Nucleus accumbens (tissue), 56 donors: Measurements from ENCODE around the gene GNA12.
"Not testable (repeated sequence)": the region's sequence is repeated elsewhere in the genome, so short reads cannot be mapped to it uniquely, and the experiment has no call there.

Experiments used
- DNase-seq, 56 donors: peaks; one replicate each; lab custom pipeline; 2025; lab: John Stamatoyannopoulos, UW

Gene GNA12

DNA sequence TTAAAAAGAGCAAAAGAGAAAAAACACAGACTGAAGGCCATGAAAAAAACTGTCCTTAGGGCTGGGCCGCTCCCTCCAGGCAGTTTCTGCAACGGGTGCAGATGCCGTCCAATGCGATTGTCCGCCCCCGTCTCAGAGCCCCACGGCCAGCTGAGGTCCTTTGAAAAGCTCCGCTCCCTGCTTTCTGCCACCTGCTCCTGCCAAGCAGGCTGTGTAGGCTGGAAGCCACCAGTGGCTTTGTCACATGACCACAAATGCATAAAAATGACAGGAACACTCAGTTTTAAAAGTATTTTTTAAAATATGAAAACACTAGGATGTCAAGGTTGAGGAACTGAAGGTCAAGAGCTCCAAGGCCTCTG is 84.4 kb downstream of the GNA12 start:
- DNase-seq, result peak in 20 of 56 donors; percentile 25 to 68 (median 52)

DNA sequence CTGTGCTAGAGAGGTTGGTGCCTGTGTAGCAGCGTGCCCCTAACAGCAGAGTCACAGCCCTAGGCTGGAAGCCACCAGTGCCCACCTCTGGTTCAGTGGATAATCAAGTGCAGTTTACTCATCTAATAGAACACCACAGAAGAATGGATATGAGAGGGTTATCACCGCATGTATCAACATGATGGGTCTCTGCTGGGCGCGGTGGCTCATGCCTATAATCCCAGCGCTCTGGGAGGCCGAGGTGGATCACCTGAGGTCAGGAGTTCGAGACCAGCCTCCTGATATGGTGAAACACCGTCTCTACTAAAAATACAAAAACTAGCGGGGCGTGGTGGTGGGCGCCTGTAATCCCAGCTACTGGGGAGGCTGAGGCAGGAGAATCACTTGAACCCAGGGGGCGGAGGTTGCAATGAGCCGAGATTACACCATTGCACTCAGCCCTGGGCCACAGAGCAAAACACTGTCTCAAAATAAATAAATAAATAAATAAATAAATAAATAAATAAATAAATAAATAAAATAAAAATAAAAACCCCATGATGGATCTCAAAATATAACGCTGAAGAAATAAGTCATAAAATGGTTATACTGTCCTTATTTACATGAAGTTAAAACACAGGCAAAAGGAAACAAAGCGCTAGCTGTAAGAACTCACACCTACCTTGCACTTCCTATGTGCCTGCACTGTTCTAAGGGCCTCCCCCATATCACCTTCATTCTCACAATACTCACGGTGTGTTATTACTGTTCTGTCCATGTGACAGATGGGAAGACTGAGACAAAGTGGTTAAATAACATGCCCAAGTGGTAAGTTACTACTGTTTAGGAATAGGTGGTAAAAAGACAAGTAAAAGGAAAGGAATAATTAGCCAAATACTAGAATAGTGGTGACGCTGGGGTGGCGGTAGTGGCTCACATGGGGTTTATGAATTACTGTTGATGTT is 85.2 kb downstream of the GNA12 start:
- DNase-seq, result no peak

DNA sequence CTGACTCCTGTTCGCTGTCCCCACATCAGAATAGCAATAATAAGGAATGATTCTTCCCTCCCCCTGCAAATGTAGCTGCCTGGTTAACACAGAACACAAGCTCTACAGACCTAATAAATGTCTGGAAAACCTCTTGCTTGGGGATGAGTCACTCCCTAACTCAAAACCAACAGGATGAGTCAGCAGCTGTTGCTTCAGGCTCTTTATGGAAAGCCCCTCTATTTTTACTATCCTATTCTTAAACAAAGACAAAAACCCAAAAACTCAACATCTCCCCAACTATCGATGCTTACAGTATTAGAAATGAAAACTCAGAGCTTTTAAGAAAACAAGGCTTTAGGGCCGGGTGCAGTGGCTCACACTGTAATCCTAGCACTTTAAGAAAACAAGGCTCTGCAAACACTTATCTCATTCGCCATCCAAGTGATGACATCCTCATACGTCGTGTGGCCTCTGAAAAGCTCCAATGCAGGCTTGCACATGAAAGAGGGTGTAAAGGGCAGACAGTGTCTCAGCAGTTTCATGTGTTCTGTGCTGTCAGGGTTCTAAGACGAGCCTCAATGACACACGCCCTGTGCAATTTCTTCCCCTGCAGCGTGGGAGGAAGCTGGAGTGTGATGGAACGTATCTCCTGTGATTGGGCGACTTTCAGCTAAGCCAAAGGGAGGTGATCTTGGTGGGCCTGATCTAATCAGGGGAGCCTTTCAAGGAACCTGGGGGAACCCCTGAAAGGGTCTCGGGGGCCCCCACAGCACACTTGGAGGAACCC is 86.0 kb downstream of the GNA12 start:
- DNase-seq, result peak in 21 of 56 donors; percentile 21 to 67 (median 47)

DNA sequence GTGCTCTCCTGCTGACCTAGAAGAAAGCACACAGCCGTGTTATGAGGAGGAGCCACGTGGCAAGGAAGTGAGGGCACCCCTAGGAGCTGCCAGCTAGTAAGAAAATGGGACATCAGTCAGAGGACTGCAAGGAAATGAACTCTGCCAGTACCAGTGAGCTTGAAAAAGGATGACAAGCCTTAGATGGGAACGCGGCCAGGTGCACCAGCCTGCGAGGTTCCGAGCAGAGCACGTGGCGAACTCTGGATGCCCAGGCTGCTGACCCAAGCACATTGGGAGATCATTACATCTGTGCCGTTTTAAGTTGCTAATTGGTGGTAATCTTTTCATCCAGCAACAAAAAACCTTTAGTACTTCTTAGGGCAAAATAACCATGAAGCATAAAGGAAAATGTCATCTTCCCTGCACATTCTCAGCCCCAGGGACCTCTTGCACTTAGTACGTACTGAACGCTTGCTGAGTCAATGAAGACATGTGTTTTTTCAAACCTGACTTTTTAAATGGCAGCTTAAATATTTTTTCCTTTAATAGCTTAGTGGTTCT is 86.7 kb downstream of the GNA12 start:
- peak in 34 of 56 donors; percentile 24 to 78 (median 47) for DNase-seq

DNA sequence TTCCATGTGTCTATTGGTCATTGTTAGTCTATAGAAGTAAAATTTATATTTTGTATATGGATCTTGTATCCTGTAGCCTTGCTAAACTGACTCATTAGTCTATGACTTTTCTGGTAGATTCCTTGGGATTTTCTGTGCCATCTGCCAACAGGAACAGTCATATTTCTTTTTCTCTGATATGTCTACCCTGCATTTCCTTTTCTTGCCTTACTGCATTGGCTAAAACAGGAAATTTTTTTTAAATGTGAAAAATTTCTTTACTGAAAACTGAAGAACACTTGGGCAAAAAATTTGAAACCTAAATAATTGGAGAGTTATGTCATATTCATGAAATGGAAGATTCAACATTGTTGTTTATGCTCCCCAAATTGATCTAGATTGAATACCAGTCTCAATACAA is 88.6 kb downstream of the GNA12 start:
- no peak for DNase-seq

DNA sequence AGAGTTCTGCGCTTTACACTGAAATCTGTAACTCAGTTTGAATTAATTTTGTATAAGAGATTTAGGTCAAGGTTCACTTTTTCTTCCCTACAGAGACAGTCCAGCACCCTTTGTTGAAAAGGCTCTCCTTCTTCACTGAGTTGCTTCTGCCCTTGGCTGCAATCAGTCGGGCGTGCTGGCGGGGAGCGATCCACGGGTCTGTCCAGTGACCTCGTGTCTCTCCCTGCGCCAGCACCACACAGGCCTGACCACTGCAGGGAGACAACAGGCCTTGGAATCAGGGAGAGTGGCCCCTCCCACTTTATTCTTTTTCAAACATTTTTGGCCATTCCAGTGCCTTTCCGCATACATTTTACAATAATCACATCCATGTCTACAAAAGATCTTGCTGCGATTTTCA is 89.2 kb downstream of the GNA12 start:
- no peak for DNase-seq

DNA sequence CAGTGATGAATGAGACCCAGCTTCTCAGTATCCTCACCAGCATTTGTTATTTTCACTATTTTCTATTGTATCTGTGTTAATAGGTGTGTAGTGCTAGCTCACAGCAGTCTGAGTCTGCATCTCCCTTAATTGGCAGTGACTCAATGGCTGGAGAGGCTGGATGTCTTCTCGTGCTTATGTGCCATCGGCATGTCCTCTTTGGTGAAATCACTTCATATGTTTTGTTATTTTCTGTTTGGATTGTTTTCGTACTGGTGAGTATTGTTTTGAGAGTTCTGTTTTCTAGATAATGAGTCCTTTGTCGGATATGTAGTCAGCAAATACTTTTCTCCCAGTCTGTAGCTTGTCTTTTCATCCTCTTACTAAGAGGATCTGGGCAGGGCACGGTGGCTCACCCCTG is 90.0 kb downstream of the GNA12 start:
- DNase-seq, result peak in 2 of 56 donors; percentile 12 to 43

DNA sequence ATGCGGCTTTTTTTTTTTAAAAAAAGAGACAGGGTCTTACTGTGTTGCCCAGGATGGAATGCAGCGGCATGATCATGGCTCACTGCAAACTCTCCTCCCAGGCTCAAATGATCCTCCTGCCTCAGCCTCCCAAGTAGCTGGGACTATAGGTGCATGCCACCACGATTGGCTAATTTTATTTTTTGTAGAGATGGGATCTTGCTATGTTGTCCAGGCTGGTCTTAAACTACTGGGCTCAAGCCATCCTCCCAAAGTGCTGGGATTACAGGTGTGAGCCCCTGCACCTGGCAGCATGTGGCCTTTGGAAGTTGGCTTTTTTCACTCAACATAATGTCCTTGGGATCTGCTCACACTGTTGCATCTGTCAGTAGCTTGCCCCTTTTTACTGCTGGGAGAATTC is 91.0 kb downstream of the GNA12 start:
- DNase-seq, result no peak

DNA sequence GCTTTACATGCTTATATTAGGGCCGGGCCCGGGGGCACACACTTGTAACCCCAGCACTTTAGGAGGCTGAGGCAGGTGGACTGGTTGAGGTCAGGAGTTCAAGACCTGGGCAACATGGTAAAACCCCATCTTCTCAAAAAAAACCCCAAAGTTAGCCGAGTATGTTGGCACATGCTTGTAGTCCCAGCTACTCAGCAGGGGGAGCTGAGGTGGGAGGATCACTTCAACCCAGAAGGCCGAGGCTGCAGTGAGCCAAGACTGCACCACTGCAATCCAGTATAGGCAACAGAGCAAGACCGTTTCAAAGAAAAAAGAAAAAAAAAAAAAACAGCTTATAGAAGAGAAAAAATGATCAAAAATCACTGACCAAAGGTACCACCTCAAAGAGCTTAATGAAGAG is 93.0 kb downstream of the GNA12 start:
- no peak for DNase-seq

DNA sequence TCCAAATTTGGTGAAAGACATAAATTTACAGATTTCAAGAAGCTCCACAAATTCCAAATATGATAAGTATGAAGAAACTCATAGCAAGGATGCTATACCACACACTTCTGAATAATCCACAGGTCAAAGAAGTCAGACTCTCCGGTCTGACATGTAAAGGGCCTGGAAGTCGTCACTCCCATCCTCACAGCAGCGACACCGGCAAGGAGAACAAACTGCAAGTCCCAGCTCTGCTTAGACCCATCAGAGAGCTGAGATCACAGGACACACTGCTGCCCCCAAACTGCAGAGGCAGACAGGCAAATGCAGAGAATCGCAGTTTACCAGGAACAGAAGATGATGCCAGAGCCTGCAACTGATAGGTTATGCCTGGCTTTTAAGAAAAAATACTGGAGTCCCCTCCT is 94.1 kb downstream of the GNA12 start:
- DNase-seq, result no peak

DNA sequence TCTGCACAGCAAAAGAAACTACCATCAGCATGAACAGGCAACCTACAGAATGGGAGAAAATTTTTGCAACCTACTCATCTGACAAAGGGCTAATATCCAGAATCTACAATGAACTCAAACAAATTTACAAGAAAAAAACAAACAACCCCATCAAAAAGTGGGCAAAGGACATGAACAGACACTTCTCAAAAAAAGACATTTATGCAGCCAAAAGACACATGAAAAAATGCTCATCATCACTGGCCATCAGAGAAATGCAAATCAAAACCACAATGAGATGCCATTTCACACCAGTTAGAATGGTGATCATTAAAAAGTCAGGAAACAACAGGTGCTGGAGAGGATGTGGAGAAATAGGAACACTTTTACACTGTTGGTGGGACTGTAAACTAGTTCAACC is 95.4 kb downstream of the GNA12 start:
- DNase-seq, result not testable (repeated sequence)

DNA sequence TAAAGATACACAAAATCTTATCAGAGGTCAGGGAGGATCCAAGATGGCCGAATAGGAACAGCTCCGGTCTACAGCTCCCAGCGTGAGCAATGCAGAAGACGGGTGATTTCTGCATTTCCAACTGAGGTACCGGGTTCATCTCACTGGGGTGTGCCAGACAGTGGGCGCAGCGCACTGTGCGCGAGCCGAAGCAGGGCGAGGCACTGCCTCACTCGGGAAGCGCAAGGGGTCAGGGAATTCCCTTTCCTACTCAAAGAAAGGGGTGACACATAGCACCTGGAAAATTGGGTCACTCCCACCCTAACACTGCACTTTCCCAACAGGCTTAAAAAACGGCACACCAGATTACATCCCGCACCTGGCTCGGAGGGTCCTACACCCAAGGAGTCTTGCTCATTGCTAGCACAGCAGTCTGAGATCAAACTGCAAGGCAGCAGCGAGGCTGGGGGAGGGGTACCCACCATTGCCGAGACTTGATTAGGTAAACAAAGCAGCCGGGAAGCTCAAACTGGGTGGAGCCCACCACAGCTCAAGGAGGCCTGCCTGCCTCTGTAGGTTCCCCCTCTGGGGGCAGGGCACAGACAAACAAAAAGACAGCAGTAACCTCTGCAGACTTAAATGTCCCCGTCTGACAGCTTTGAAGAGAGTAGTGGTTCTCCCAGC is 100.5 kb downstream of the GNA12 start:
- DNase-seq, result not testable (repeated sequence)

DNA sequence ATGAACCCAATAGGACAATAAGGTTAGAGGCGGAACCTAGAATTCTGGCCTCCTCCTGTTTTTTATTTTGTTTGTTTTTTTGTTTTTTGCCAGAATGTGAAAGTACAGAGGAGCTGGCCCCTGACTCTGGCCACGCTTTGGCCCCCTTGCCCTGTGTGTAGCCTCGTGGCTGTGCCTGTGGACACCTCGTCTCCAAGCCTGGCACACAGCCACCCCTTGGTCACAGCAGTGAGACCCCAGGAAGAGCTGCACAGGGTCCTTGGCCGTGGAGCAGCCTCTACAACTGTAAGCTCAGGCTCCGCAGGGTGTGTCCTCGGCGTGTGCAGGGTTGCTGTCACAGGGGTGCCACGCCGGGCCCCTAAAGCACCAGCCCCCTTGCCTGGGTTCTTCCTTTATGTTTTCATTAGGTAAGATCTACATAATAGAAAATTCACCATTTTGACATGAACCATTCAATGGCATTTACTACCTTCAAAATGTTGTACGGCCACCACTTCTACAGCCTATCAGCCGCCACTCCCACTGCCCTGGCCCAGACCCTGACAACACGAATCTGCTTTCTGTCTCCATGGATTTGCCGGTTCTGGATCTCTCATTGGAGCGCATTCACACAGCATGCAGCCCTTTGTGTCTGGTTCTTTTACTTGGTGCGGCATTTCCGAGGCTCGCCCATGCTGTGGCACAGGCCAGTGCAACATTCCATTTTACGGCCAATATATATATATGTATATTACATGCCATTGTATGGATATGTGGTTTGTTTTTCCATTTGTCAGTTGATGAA is 105.2 kb downstream of the GNA12 start:
- DNase-seq, result no peak

DNA sequence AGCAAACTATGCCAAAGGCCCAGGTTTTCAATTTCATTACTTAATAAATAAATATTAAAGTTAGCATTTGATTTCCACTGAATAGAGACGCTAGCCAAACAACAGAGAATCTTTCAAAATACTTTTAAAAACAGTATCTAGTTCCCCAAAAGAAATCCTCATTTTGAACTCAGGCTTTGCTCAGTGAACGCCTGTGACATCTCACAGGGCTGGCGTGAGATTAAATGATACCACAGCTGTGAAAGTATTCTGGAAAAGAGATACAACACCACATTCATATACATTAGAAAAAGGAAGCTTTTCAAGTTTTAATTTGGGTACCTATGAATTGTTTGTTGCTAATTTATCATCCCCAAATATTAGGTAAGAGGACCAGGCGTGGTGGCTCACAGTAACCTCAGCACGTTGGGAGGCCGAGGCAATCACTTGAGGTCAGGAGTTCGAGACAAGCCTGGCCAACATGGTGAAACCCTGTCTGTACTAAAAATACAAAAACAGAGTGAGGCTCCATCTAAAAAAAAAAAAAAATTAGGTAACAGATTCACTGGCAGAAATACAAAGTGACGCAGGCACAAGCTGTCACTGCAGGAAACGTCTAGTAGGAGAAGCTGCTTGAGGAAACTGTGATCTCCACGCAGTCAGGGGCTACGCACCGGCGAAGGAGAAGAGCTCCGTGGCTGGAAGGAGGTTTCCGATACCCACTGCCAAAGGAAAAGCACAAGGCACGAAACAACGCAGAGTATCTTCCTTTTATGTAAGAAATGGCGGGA is 106.2 kb downstream of the GNA12 start:
- peak in 5 of 56 donors; percentile 30 to 39 (median 34) for DNase-seq

DNA sequence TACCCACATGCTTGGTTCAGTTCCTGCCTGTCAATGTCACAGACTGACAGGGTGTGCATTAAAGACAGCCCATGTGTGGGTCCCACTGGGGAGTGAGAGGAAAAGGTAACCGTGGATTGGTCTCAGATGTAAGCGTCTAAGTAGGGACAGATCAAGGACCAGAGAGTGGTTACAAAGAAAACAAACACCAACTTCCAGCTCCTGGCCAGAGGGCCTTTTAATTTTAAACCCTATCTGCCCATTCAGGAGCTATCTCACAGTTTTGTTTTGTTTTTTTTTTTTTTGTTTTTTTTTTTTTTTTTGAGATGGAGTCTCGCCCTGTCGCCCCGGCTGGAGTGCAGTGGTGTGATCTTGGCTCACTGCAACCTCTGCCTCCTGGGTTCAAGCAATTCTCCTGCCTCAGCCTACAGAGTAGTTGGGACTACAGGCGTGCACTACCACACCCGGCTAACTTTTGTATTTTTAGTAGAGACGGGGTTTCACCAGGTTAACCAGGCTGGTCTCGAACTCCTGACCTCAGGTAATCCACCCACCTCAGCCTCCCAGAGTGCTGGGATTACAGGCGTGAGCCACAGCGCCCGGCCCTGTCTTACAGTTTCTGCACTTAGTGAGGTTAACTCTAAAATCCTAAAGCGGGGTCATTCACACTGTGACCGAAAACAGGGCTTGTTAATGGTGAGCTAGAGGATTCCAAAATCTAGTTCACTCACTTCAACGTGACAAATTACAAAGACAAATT is 106.9 kb downstream of the GNA12 start:
- not testable (repeated sequence) for DNase-seq

DNA sequence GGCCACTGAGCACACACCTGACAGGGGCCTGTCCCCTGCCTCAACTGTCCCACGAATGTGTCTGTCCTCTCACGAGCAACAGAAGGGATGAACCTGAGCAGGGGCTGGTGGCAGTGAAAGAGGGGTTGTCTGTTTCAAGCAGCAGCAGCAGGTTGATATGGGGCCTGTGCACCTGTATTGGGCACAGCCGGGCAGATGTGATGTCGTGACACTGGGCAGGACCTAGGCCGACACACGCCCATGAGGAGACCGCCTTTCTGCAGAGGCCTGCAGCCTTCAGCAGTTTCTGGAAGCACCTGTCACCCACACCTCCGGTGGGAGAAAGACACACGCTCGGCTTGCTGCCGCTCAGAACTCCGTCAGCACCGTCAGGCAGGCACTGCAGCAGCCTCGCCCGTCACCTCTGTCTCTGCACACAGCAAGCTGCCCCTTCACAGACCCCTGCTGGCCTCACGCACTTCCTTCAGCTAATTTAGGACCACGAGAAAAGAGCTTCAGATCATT is 107.6 kb downstream of the GNA12 start:
- DNase-seq, result peak in 7 of 56 donors; percentile 23 to 45 (median 34)

DNA sequence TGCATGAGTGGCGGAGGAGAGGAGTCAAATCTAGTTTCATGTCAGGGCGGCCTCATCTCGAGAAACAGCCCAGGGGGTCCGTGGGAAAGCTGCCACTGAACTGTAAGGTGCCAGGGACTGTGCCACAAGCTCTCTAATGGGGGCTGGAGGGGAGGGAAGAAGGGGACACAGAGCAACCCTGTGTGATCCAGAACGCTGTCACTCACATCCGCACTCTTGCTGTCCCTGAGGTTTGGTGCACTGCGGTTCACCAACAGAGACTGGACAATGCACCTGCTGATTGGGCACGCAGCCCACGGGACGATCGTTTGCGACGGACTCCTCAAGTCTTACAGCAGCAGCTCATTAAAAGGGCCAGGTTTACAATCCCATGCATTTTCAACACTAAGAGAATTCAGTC is 108.4 kb downstream of the GNA12 start:
- no peak for DNase-seq
